GM18517 (cell line): ENCODE results near the gene VPS25.

Experiments used
- ATAC-seq: cut with Tn5 transposase; IDR thresholded peaks from one replicate; pipeline ENCODE4 v1.9.1; 2021; ENCODE audit warnings: mild to moderate bottlenecking, moderate library complexity; ENCODE audit not compliant: unreplicated experiment

VPS25 gene

GRCh38 chr17:42792545-42792944 lies 19.3 kb downstream of the VPS25 start:
- no peak for ATAC-seq

GRCh38 chr17:42795061-42795460 lies 21.8 kb downstream of the VPS25 start:
- no peak for ATAC-seq

- no peak for ATAC-seq
Observed at GRCh38 chr17:42795465-42795864, 22.2 kb downstream of the VPS25 start.

- no peak for ATAC-seq
Observed at GRCh38 chr17:42796066-42796758, 23.0 kb downstream of the VPS25 start.

GRCh38 chr17:42797067-42798007 lies 24.1 kb downstream of the VPS25 start:
- no peak for ATAC-seq

GRCh38 chr17:42798011-42798382 lies 24.7 kb downstream of the VPS25 start:
- ATAC-seq: no peak

- ATAC-seq: no peak
Observed at GRCh38 chr17:42798383-42799380, 25.4 kb downstream of the VPS25 start, which contains the start of the genes CNTD1 and COA3. CNTD1 (plus strand) TSS chr17:42798861; CDS start chr17:42799068, 207 bp downstream. COA3 (minus strand) TSS chr17:42798704; CDS start chr17:42798681, 23 bp downstream.

- no peak for ATAC-seq
Observed at GRCh38 chr17:42803074-42803883, 30.0 kb downstream of the VPS25 start.

- no peak for ATAC-seq
Observed at GRCh38 chr17:42804918-42805367, 31.7 kb downstream of the VPS25 start.

- ATAC-seq: no peak
Observed at GRCh38 chr17:42806249-42806648, 33.0 kb downstream of the VPS25 start.

- ATAC-seq: no peak
Observed at GRCh38 chr17:42809250-42809649, 36.0 kb downstream of the VPS25 start.

- no peak for ATAC-seq
Observed at GRCh38 chr17:42814633-42815399, 41.6 kb downstream of the VPS25 start.

GRCh38 chr17:42817866-42818265 lies 44.6 kb downstream of the VPS25 start:
- ATAC-seq: no peak

GRCh38 chr17:42818379-42818778 lies 45.1 kb downstream of the VPS25 start:
- ATAC-seq: no peak

GRCh38 chr17:42819939-42820535 lies 46.8 kb downstream of the VPS25 start:
- ATAC-seq: no peak

- no peak for ATAC-seq
Observed at GRCh38 chr17:42821176-42821575, 47.9 kb downstream of the VPS25 start.

GRCh38 chr17:42827472-42827871 lies 54.2 kb downstream of the VPS25 start:
- ATAC-seq: no peak
